Measurements from ENCODE around the gene JAZF1.

GRCh38 chr7:28106321-28106829 lies 74.2 kb downstream of the JAZF1 start:
- TF ChIP-seq CTCF (IDR thresholded peaks at IDR 0.05; ENCODE audit: control extremely low read depth in 1 of 3, insufficient read depth in 1 of 3, low read depth in 1 of 3, low read length in 3 of 3) = no peak
- no peak for TF ChIP-seq POLR2AphosphoS5 (IDR thresholded peaks at IDR 0.05; ENCODE audit: low read depth, low read length)
- no peak for TF ChIP-seq JUN (IDR thresholded peaks at IDR 0.05; ENCODE audit: low read depth, low read length)
- no peak for TF ChIP-seq POLR2A (IDR thresholded peaks at IDR 0.05; ENCODE audit: control extremely low read depth in 1 of 2, low read depth in 2 of 2, low read length in 2 of 2)
- TF ChIP-seq MAX (IDR thresholded peaks at IDR 0.05) = no peak
- no peak for TF ChIP-seq HDAC2 (IDR thresholded peaks at IDR 0.05; ENCODE audit: borderline replicate concordance in 1 of 2, low read depth in 2 of 2, low read length in 2 of 2)

All from H1 (cell line).